Measurements from ENCODE around the gene FARP1. TPM values are rescaled to one million over a fixed set of nuclear protein-coding genes. Genes with fewer than 3 reads are reported as not detected.

The FARP1 gene
- total and polyA plus RNA-seq, 2 of the 8 experiments (the other 6 are each of a cell fraction or from before 2014, with no cell fraction given): 24.7 to 104 TPM

DNA sequence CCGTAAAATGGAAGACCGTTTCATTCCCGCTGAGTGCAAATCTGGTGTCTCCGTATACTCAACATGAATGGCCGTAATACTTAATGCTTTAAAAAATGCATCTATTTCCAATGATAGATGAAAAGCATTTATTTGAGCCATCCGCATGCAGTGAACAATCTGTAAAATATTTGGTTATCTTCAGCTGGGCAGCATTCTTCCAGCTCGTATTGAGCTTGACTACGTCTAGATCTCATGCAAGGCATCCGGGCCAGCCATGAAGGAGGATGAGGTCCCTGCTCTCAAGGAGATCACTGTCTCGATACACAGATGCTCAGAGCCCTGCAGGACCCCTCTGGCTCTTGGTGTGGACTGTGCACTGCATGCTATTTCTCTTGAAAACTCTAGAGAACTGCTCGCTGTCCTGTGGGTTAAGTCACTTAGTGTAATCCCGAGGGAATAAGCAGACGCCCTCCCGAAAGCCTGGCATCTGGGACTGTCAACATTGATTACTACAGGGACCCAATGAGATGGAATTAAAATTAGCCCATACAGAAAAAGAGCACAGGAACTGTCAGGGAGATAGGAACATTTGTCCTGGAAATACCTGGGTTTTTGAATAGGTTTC is 146.5 kb downstream of the FARP1 start:
- Histone ChIP-seq H2BK120ac (replicated peaks; ENCODE audit: low read depth, low read length) (no peak overlapping the region), H2BK15ac (ENCODE audit: low read length) (no peak overlapping the region), H3K27ac (ENCODE audit: low read depth, low read length) (no peak overlapping the region), H3K23me2 (ENCODE audit: low read depth, low read length) (no peaks in the 10 kb centered on the region), H2BK20ac (ENCODE audit: low read length) (no peak overlapping the region), H3K9ac (replicated peaks in 1 of 4; ENCODE audit: extremely low read depth in 1 of 4, low read depth in 3 of 4, low read length in 3 of 4) (no peak overlapping the region), H3K18ac (ENCODE audit: extremely low read depth, low read length) (no peak overlapping the region), H3K79me2 (ENCODE audit: control insufficient read depth in 1 of 2, insufficient read depth in 2 of 2, low read length in 2 of 2) (peaks cover 0 to 25% of the 10 kb centered on the region in 2 experiments; a peak in 2 of 4 replicates), H3K79me1 (ENCODE audit: low read depth, low read length) (peaks cover 5% of the 10 kb centered on the region), H4K20me1 (replicated peaks in 1 of 2; ENCODE audit: control insufficient read depth in 1 of 2, insufficient read depth in 2 of 2, low read length in 2 of 2) (peaks cover 0 to 5% of the 10 kb centered on the region in 2 experiments), H3K4me3 (ENCODE audit: extremely low read depth in 1 of 4, insufficient read depth in 2 of 4, low read depth in 3 of 4, low read length in 4 of 4) (no peak overlapping the region), H3K14ac (ENCODE audit: insufficient read length) (no peak overlapping the region), H3K56ac (replicated peaks; ENCODE audit: insufficient read length, low read depth, low read length) (no peak overlapping the region), H4K91ac (replicated peaks; ENCODE audit: insufficient read length, low read length) (no peak overlapping the region), H2AK5ac (ENCODE audit: low read depth, low read length) (no peak overlapping the region), H3K4me1 (replicated peaks in 1 of 4; ENCODE audit: control insufficient read depth in 3 of 4, insufficient read depth in 4 of 4, low read length in 3 of 4) (peaks cover 4 to 10% (median 9%) of the 10 kb centered on the region in 4 experiments), H3K9me3 (ENCODE audit: insufficient read depth in 2 of 2, low read depth in 1 of 2, low read length in 1 of 2) (no peaks in the 10 kb centered on the region), H2BK5ac (ENCODE audit: low read depth, low read length) (no peak overlapping the region), H4K8ac (ENCODE audit: extremely low read depth, insufficient read depth, low read length) (no peak overlapping the region), H3K4ac (replicated peaks; ENCODE audit: insufficient read length, low read depth, low read length) (no peak overlapping the region), H3K23ac (ENCODE audit: insufficient read length) (no peak overlapping the region), H4K5ac (ENCODE audit: insufficient read length, low read depth, low read length) (no peak overlapping the region), H3K27me3 (replicated peaks in 1 of 4; ENCODE audit: control insufficient read depth in 3 of 4, extremely low read depth in 1 of 4, insufficient read depth in 3 of 4, low read length in 3 of 4) (no peaks in the 10 kb centered on the region), H2AFZ (ENCODE audit: low read length) (no peak overlapping the region), H2BK12ac (ENCODE audit: low read depth, low read length) (no peak overlapping the region), H3K4me2 (ENCODE audit: insufficient read depth in 1 of 2, low read depth in 2 of 2, low read length in 2 of 2) (no peak overlapping the region), H3K36me3 (ENCODE audit: control insufficient read depth in 2 of 4, insufficient read depth in 4 of 4, low read length in 3 of 4) (no peaks in the 10 kb centered on the region)
- WGBS, 2 experiments (ENCODE audit: extremely low coverage in 1 of 2, insufficient coverage in 1 of 2, insufficient read length in 1 of 2, insufficient replicate concordance in 2 of 2, low coverage in 1 of 2, low lambda C conversion rate in 2 of 2, missing lambda C conversion rate in 1 of 2): 94% methylated on average over 14 of the region's 14 CpGs; no CpG with 5 or more reads in 1 of the 2 experiments
- ChIA-PET CTCF (ENCODE audit: partially characterized antibody) (interaction anchor here (0.7 kb wide), 1 partner anchor 107 kb away, joined by 3 read pairs; no protein-coding TSS in a partner anchor), POLR2A (ENCODE audit: partially characterized antibody) (no interaction called here)
- FAIRE-seq (no peak), DNase-seq (ENCODE audit: low read depth in 1 of 2, low spot score in 2 of 2) (no peak)
- no peak for TF ChIP-seq CHD1 (IDR thresholded peaks at IDR 0.05; ENCODE audit: low read depth, low read length)
- no peak for TF ChIP-seq HDAC2 (IDR thresholded peaks at IDR 0.05; ENCODE audit: borderline replicate concordance in 1 of 2, low read depth in 2 of 2, low read length in 2 of 2)
- TF ChIP-seq HDAC6 (IDR thresholded peaks at IDR 0.05; ENCODE audit: low read depth, low read length): no peak
- no peak for TF ChIP-seq MAFK (IDR thresholded peaks at IDR 0.05; ENCODE audit: low read depth, low read length)
- no peak for TF ChIP-seq BCL11A (IDR thresholded peaks at IDR 0.05; ENCODE audit: low read depth in 2 of 2, low read length in 2 of 2)
- TF ChIP-seq KDM5A (IDR thresholded peaks at IDR 0.05; ENCODE audit: low read length): no peak
- no peak for TF ChIP-seq TAF1 (IDR thresholded peaks at IDR 0.05; ENCODE audit: low read depth, low read length)
- no peak for TF ChIP-seq CBX8 (IDR thresholded peaks at IDR 0.05; ENCODE audit: borderline replicate concordance, low read depth, low read length)
- TF ChIP-seq, protein P1, sequence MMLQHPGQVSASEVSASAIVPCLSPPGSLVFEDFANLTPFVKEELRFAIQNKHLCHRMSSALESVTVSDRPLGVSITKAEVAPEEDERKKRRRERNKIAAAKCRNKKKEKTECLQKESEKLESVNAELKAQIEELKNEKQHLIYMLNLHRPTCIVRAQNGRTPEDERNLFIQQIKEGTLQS (IDR thresholded peaks at IDR 0.05; ENCODE audit: insufficient read depth, low read depth, low read length): no peak
- no peak for TF ChIP-seq CREB1 (IDR thresholded peaks at IDR 0.05)
- TF ChIP-seq TAF7 (optimal IDR thresholded peaks at IDR 0.05; ENCODE audit: borderline replicate concordance, low read depth, low read length): no peak
- TF ChIP-seq RAD21 (IDR thresholded peaks at IDR 0.05 in 1 of 2, conservative IDR thresholded peaks at IDR 0.05 in 1 of 2; ENCODE audit: low read depth in 2 of 2, low read length in 2 of 2): no peak
- no peak for TF ChIP-seq TCF12 (IDR thresholded peaks at IDR 0.05; ENCODE audit: low read depth, low read length)

All from H1 (cell line).